Activated naive CD8-positive, alpha-beta T cell treated with anti-CD3 and anti-CD28 coated beads, Interleukin-2, amount 50 U/mL, for 24 hours (primary cell): ENCODE results near the gene STRN4.
A peak's percentile ranks its signal among the peaks of the same experiment; 100 is the strongest.
"Not testable (repeated sequence)": the region's sequence is repeated elsewhere in the genome, so short reads cannot be mapped to it uniquely, and the experiment has no call there.

Source experiments
- ATAC-seq: fragments of 150-1000 bp; cut with Tn5 transposase; one replicate; pipeline ENCODE4 v1.10.0; 2021
- DNase-seq: peaks from one replicate; pipeline ENCODE4 v3.0.0; 2021
- H3K27ac Mint-ChIP-seq: one replicate; pipeline ENCODE4 v1.8.0; 2021; ENCODE audit warnings: mild to moderate bottlenecking, mixed read lengths
- H3K27me3 Mint-ChIP-seq: one replicate; pipeline ENCODE4 v1.8.0; 2021; ENCODE audit warnings: mixed read lengths
- H3K36me3 Mint-ChIP-seq: one replicate; pipeline ENCODE4 v1.8.0; 2021; ENCODE audit warnings: low read depth, mixed read lengths
- H3K4me1 Mint-ChIP-seq: one replicate; pipeline ENCODE4 v1.8.0; 2021; ENCODE audit warnings: mixed read lengths
- H3K4me3 Mint-ChIP-seq: one replicate; pipeline ENCODE4 v1.8.0; 2021; ENCODE audit warnings: mild to moderate bottlenecking, moderate library complexity, mixed read lengths
- H3K9me3 Mint-ChIP-seq: one replicate; pipeline ENCODE4 v1.8.0; 2021; ENCODE audit warnings: mixed read lengths

STRN4 gene

DNA sequence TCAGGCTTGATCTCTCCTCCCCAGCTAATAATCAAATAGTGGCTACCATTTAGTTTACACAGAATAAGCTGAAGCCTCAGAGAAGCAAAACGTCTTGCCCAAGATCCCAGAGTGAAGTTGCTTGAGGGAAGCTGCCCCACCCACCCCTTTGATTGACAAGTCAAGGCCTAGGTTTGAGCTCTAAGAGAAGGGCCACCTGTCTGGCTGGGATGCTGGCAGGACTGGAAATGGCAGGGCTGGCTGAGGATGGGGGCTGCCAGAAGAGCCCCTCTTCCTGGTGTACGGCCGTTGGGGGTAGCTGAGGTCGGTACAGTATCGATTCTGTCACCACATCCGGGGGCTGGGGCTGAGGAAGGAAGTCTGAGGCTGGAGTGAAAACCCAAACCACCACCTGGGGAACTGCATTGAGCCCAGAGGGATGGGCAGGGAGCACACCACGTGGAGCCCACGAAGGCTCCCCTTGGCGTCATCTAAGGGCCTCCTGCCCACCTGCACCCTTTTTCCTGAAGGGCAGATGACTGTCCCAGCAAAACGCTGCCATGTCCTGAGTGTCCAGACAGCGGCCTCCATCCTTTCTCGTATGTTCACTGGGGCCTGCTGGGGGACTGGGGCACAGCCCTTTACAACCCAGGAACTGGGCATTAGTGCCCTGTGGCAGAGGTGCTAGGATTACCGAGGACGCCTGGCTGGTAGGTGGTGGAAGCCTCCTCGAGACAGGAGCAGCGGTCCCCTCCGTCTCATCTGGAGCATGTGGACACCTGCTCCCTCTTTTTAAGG, 27.9 kb downstream of the STRN4 start:
- Mint-ChIP-seq H3K27ac (peak overlapping the region; percentile 90), H3K27me3 (no peaks in the 10 kb centered on the region), H3K36me3 (peaks cover 13% of the 10 kb centered on the region), H3K9me3 (no peaks in the 10 kb centered on the region), H3K4me1 (peaks cover 38% of the 10 kb centered on the region), H3K4me3 (peak overlapping the region; percentile 93)
- peak; percentile 71 for DNase-seq
- peak; percentile 34 for ATAC-seq

DNA sequence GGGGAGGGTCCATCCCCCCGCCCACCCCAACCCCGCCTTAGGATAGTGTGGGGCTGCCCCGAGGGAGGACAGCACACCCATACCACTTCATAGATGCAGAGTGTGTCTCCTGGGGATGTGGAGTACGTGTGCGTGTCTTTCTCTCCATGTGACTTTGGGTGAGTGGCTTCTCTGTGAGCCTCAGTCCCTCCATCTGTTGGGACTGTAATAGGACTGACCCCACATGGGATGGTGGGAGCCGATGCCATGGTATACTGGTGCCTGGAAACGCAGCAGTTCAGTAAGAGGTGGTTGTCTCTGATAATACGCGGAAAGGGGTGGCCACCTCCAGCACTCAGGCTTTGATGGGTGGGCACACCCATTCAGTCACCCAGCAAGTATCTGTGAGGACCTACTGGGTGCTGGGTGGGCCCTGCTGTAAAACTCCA, 28.5 kb downstream of the STRN4 start:
- peak; percentile 28 for DNase-seq
- Mint-ChIP-seq H3K27me3 (no peaks in the 10 kb centered on the region), H3K9me3 (no peaks in the 10 kb centered on the region), H3K4me1 (peaks cover 39% of the 10 kb centered on the region), H3K36me3 (peaks cover 13% of the 10 kb centered on the region), H3K4me3 (peak overlapping the region; percentile 93), H3K27ac (peak overlapping the region; percentile 90)
- peak; percentile 31 for ATAC-seq

DNA sequence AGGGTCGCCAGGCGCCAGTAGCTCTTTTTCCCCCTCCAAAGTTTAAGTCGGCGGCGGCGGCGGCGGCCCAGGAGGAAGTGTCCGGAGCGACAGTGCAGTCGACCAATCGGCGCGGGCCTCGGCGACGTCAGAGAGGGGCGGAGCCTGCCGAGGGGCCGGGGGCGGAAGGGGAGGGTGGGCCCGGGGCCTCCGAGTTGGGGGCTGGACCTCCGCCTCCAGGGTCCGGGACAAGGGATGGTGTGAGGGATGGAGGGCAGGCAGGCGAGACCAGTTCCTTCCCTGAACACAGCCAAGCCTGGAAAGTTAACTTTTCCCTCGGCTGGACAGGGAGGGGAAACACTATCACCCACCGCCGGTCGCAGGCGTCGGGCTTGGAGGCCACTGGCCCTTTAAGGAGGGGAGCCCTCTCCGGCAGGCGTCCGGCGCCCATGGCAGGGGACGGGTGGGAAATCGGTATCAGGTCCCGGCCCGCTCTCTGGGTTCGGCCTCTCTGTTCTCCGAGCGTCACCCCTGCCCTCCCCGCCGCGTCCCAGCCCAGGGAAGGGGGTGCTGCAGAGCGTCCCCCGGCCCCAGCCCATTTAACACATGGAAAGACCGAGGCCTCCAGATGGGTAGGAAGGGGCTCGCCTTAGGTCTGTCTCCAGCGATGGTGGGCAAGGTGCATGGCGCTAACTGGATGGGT, 29.1 kb downstream of the STRN4 start, which contains the start of gene PRKD2:
Gene PRKD2 (minus strand): TSS at position 81 of the 682 bp plus-strand sequence. CDS start 744 bp downstream, outside the sequence.
- DNase-seq (peak; percentile 96), ATAC-seq (peak; percentile 57)
- Mint-ChIP-seq H3K4me1 (peaks cover 42% of the 10 kb centered on the region), H3K27ac (peak within 1 kb of the TSS; percentile 90), H3K4me3 (peak within 1 kb of the TSS; percentile 93), H3K36me3 (peaks cover 17% of the 10 kb centered on the region), H3K27me3 (no peaks in the 10 kb centered on the region), H3K9me3 (no peaks in the 10 kb centered on the region)

GRCh38 chr19:46716672-46717033, 29.6 kb downstream of the STRN4 start:
- H3K27ac Mint-ChIP-seq: peak overlapping the region; percentile 86
- H3K36me3 Mint-ChIP-seq: peaks cover 13% of the 10 kb centered on the region
- H3K27me3 Mint-ChIP-seq: no peaks in the 10 kb centered on the region
- peak overlapping the region; percentile 93 for H3K4me3 Mint-ChIP-seq
- no peak for ATAC-seq
- no peak for DNase-seq
- peaks cover 39% of the 10 kb centered on the region for H3K4me1 Mint-ChIP-seq
- no peaks in the 10 kb centered on the region for H3K9me3 Mint-ChIP-seq

DNA sequence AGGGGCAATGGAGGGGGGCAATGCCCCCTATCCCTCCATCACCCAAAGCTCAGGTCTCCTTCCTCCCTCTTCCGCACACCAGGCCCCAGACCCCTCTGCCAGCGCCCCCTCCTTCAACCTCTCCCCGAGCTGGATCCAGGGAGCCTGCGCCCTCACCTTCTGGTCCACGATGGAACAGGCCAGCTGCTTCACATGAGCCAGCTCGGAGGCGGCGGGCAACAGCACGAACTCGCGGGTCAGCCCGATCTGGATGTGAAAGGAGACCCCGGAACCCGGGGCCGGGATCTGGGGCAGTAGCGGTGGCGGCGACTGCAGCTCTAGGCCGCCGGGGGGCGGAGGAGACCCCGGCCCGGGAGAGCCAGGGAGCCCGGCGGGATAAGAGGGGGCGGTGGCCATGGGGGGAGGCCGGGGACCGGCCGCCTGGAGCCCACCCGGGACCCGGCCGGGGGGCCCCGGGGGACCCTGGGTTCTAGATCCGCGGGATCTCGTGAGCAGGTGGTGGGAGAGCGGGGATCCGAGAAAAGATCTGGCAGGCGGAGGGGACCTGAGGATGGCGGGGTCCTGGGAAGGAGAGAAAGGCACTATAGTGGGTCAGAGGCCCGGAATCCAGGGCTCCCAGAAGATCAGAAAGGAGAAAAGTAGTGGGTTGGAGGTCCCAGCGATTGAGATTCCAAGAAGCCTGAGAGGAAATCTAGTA, 30.1 kb downstream of the STRN4 start:
- Mint-ChIP-seq H3K4me1 (peaks cover 39% of the 10 kb centered on the region), H3K27me3 (no peaks in the 10 kb centered on the region), H3K27ac (peak overlapping the region; percentile 86), H3K36me3 (peaks cover 13% of the 10 kb centered on the region), H3K4me3 (peak overlapping the region; percentile 93), H3K9me3 (no peaks in the 10 kb centered on the region)
- DNase-seq (peak; percentile 21), ATAC-seq (no peak)

DNA sequence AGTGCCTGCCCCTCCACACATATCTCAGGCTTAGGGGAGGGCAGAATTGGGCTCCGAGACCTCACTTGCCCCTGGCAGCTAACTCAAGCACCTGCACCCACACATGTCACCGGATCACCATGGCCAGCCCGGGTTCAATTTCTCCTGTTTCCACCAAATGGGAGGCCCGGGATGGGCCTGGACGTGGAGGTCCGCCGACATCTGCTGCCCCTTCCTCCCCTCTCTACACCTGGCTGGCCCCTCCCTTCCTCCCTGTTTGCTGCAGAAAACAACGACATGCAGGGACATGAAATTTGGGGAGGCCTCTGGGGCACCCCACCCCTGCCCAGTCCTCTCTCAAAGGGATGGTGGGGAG, 30.7 kb downstream of the STRN4 start:
- peak overlapping the region; percentile 86 for H3K27ac Mint-ChIP-seq

DNA sequence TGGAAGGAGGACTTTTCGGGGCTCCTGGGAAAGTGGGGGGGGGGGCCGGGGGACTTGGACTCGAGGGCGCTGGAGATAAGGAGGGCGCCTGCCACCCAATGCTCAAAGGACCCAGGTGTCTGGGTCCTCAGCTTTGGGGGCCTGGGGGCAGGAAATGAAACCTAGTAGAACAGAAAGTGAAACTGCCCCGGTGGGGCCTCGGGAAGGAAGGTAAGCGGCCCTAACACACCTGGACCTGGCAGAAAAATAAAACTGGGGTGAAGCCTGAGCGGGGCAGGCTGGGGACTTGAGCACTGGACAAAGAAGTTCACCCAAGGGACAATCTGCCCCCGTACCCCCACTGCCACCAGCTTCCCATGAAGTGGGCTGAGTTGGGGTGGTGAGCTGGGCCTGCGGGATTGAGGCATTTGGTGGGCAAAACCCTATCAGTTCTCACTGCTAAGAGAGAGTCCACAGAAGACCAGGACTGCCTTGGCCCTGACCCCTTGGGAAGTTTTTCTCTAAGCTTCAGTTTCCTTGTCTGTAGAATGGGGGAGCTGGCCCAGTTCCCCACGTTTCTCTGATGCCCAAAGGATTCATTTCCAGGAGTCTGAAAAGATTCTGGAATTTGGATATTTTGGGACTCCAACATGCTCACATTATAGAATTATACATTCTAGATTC, 31.7 kb downstream of the STRN4 start:
- peaks cover 39% of the 10 kb centered on the region for H3K4me1 Mint-ChIP-seq
- ATAC-seq (peak; percentile 17), DNase-seq (peak; percentile 65)
- no peaks in the 10 kb centered on the region for H3K9me3 Mint-ChIP-seq
- H3K27ac Mint-ChIP-seq: peak overlapping the region; percentile 86
- peaks cover 15% of the 10 kb centered on the region for H3K36me3 Mint-ChIP-seq
- peak overlapping the region; percentile 93 for H3K4me3 Mint-ChIP-seq
- no peaks in the 10 kb centered on the region for H3K27me3 Mint-ChIP-seq

More for the DNA sequence above, 30.7 kb downstream of the STRN4 start:
- peaks cover 39% of the 10 kb centered on the region for H3K4me1 Mint-ChIP-seq
- no peaks in the 10 kb centered on the region for H3K9me3 Mint-ChIP-seq
- H3K36me3 Mint-ChIP-seq: peaks cover 11% of the 10 kb centered on the region
- DNase-seq (no peak), ATAC-seq (no peak)
- peak overlapping the region; percentile 93 for H3K4me3 Mint-ChIP-seq
- no peaks in the 10 kb centered on the region for H3K27me3 Mint-ChIP-seq

DNA sequence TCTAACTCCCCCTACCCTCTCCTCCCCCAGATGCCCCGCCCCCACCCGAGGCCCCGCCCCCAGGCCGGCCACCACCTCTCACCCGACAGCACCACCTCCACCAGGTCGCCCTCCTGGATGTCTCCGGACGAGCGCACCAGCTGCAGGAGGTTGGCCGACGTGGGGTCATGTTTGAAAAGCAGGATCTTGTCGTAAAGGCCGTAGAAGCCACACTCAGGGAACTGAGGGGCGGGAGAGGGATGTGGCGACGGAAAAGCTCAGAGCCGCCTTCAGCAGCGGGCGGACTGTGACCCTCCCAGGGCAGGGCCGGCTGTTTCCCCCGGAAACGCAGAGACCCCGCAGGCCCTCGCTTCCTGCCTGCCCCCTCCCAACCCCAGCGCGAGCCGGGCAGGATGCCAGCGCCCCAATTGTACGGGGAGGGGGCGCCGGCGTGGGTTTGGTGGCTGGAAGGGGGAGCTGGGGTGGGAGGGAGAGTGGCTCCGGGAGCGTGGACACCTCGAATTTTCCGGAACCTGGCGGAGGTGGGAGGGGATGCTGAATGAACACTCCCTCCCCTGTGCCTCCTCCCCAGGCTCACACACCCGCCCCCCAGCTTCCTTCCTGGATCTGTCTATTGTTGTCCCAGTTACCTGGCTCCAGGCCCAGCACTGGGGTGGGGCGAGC, 32.3 kb downstream of the STRN4 start:
- Mint-ChIP-seq H3K36me3 (peaks cover 13% of the 10 kb centered on the region), H3K4me1 (peaks cover 33% of the 10 kb centered on the region), H3K9me3 (no peaks in the 10 kb centered on the region), H3K27me3 (no peaks in the 10 kb centered on the region), H3K4me3 (peak overlapping the region; percentile 93), H3K27ac (peak overlapping the region; percentile 86)
- ATAC-seq (peak; percentile 26), DNase-seq (peak; percentile 74)

GRCh38 chr19:46712768-46713338, 33.4 kb downstream of the STRN4 start:
- H3K27ac Mint-ChIP-seq: peak overlapping the region; percentile 86
- DNase-seq, H3K27me3 Mint-ChIP-seq, ATAC-seq, H3K4me3 Mint-ChIP-seq, H3K9me3 Mint-ChIP-seq: not testable (repeated sequence)
- H3K4me1 Mint-ChIP-seq: peaks cover 22% of the 10 kb centered on the region
- H3K36me3 Mint-ChIP-seq: peaks cover 17% of the 10 kb centered on the region

GRCh38 chr19:46710687-46711086, 35.6 kb downstream of the STRN4 start:
- Mint-ChIP-seq H3K27me3 (no peaks in the 10 kb centered on the region), H3K9me3 (no peaks in the 10 kb centered on the region), H3K36me3 (peaks cover 28% of the 10 kb centered on the region), H3K4me1 (peaks cover 18% of the 10 kb centered on the region), H3K4me3 (no peak overlapping the region), H3K27ac (no peak overlapping the region)
- ATAC-seq: no peak
- no peak for DNase-seq

GRCh38 chr19:46704379-46705076, 41.7 kb downstream of the STRN4 start:
- H3K36me3 Mint-ChIP-seq: peaks cover 40% of the 10 kb centered on the region
- peak; percentile 93 for DNase-seq
- no peak overlapping the region for H3K27ac Mint-ChIP-seq
- no peaks in the 10 kb centered on the region for H3K9me3 Mint-ChIP-seq
- H3K4me1 Mint-ChIP-seq: peaks cover 5% of the 10 kb centered on the region
- peak; percentile 80 for ATAC-seq
- no peaks in the 10 kb centered on the region for H3K27me3 Mint-ChIP-seq
- no peak overlapping the region for H3K4me3 Mint-ChIP-seq

DNA sequence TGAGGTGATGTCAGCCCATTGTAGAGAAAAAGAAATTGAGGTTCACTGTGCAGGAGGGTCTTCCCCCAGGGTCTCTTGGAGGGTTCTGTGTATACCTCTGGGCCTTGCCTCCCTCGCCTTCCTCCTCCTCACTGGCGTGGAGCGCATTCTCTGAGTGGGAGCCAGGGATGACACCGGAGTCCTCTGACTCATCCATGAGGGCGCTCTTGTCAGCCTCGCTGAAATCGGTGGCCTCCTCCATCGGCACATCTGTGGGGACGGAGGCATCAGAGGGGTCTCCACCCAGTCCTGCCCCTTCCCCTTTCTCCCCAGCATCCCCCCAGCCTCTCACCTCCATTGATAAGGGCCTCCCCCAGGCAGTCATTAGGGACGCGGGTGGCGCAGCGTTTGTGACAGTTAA, 45.5 kb downstream of the STRN4 start:
- Mint-ChIP-seq H3K27ac (no peak overlapping the region), H3K4me1 (peaks cover 5% of the 10 kb centered on the region), H3K4me3 (no peak overlapping the region), H3K27me3 (no peaks in the 10 kb centered on the region), H3K9me3 (no peaks in the 10 kb centered on the region), H3K36me3 (peaks cover 41% of the 10 kb centered on the region)
- DNase-seq: no peak
- ATAC-seq: no peak
